Measurements from ENCODE around the gene SH3BP5L.

DNA sequence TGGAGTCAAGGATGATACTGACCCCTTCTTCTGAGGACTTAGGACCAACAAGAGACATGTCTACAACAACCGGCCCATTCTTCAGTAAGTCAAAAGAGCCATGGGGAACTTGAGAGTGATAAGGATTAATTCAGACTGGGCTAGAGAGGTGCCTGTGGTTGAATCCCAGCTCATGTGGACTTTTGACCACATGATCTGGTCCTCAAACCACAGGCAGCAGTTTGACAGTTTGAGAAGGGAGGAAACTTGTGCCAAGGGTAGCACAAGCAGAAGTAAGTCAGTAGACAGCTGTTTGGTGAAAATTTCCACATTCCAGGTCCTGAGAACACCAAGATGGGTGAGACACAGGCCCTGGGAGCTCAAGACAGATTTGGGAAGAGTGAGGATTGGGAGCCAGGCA, 19.8 kb downstream of the SH3BP5L start:
- TF ChIP-seq, protein P1, sequence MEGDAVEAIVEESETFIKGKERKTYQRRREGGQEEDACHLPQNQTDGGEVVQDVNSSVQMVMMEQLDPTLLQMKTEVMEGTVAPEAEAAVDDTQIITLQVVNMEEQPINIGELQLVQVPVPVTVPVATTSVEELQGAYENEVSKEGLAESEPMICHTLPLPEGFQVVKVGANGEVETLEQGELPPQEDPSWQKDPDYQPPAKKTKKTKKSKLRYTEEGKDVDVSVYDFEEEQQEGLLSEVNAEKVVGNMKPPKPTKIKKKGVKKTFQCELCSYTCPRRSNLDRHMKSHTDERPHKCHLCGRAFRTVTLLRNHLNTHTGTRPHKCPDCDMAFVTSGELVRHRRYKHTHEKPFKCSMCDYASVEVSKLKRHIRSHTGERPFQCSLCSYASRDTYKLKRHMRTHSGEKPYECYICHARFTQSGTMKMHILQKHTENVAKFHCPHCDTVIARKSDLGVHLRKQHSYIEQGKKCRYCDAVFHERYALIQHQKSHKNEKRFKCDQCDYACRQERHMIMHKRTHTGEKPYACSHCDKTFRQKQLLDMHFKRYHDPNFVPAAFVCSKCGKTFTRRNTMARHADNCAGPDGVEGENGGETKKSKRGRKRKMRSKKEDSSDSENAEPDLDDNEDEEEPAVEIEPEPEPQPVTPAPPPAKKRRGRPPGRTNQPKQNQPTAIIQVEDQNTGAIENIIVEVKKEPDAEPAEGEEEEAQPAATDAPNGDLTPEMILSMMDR (IDR thresholded peaks at IDR 0.05), result no peak
- TF ChIP-seq POLR2A (IDR thresholded peaks at IDR 0.05), result no peak
- no peak for TF ChIP-seq EP300 (IDR thresholded peaks at IDR 0.05)
- TF ChIP-seq POLR2AphosphoS5 (IDR thresholded peaks at IDR 0.05), result no peak

All from gastroesophageal sphincter (tissue), 3 donors.